CD14-positive monocyte (primary cell): ENCODE measurements around the gene ZDHHC7. TPM values are rescaled to one million over a fixed set of nuclear protein-coding genes. Genes with fewer than 3 reads are reported as not detected.

Source experiments
- DNase-seq, 3 donors: peaks; one replicate each; pipeline ENCODE4 v3.0.0-alpha.2; 2011 to 2022
- H2AFZ ChIP-seq: 2 replicates; pipeline ENCODE4 v1.6.0; 2012; ENCODE audit warnings: mild to moderate bottlenecking, low read depth, low read length, inconsistent platforms; ENCODE audit not compliant: insufficient read depth, poor library complexity, severe bottlenecking
- H3K27ac ChIP-seq, 2 donors: 1 replicate in 1 of 2; 2 replicates in 1 of 2; pipeline ENCODE4 v1.5.1; 2012 to 2013; ENCODE audit warnings: low read length in 2 of 2, control low read depth in 1 of 2, inconsistent platforms in 1 of 2, low read depth in 1 of 2, mild to moderate bottlenecking in 1 of 2
- H3K27me3 ChIP-seq, 2 donors: one replicate each; pipeline versions ENCODE4 v1.6.0 to v1.6.1; 2011 to 2013; ENCODE audit warnings: low read length in 2 of 2; ENCODE audit not compliant: control insufficient read depth in 2 of 2, insufficient read depth in 2 of 2
- H3K36me3 ChIP-seq, 2 donors: replicated peaks in 1 of 2; 1 replicate in 1 of 2; 2 replicates in 1 of 2; pipeline versions ENCODE4 v1.5.1 to v1.6.1; 2012 to 2013; ENCODE audit warnings: low read length in 2 of 2, control low read depth in 1 of 2, inconsistent platforms in 1 of 2, mild to moderate bottlenecking in 1 of 2; ENCODE audit not compliant: insufficient read depth in 2 of 2, control insufficient read depth in 1 of 2
- H3K4me1 ChIP-seq, 2 donors: 1 replicate in 1 of 2; 2 replicates in 1 of 2; pipeline versions ENCODE4 v1.5.1 to v1.6.1; 2012 to 2013; ENCODE audit warnings: low read length in 2 of 2, control low read depth in 1 of 2, inconsistent platforms in 1 of 2, mild to moderate bottlenecking in 1 of 2, moderate library complexity in 1 of 2; ENCODE audit not compliant: insufficient read depth in 2 of 2, control insufficient read depth in 1 of 2
- H3K4me2 ChIP-seq: replicated peaks from 2 replicates; pipeline ENCODE3; 2012; ENCODE audit warnings: low read length, moderate library complexity, mild to moderate bottlenecking; ENCODE audit not compliant: poor library complexity, severe bottlenecking; ENCODE audit errors: extremely low read depth
- H3K4me3 ChIP-seq, 3 experiments: fragments of 200-600 bp in 1 of 3; sonication (generic) in 1 of 3; replicated peaks in 1 of 3; 1 replicate in 2 of 3; 2 replicates in 1 of 3; pipeline ENCODE4 v1.5.1; 2011 to 2013; ENCODE audit warnings: low read length in 3 of 3, mild to moderate bottlenecking in 3 of 3, control low read depth in 2 of 3, low read depth in 2 of 3, inconsistent platforms in 1 of 3, moderate library complexity in 1 of 3
- H3K79me2 ChIP-seq: 2 replicates; pipeline ENCODE4 v1.6.0; 2012; ENCODE audit warnings: mild to moderate bottlenecking, control low read depth, inconsistent platforms, low read length, moderate library complexity; ENCODE audit not compliant: insufficient read depth
- H3K9ac ChIP-seq: 2 replicates; pipeline ENCODE4 v1.6.0; 2017; ENCODE audit warnings: low read length, mild to moderate bottlenecking; ENCODE audit not compliant: insufficient read depth, poor library complexity, severe bottlenecking
- H3K9me3 ChIP-seq, 2 donors: replicated peaks in 1 of 2; 1 replicate in 1 of 2; 2 replicates in 1 of 2; pipeline versions ENCODE4 v1.5.1 to v1.6.1; 2012 to 2013; ENCODE audit warnings: low read length in 2 of 2, control low read depth in 1 of 2; ENCODE audit not compliant: control insufficient read depth in 1 of 2, insufficient read depth in 1 of 2
- H4K20me1 ChIP-seq: 2 replicates; pipeline ENCODE4 v1.6.0; 2012; ENCODE audit warnings: mild to moderate bottlenecking, low read length, control low read depth, moderate library complexity; ENCODE audit not compliant: insufficient read depth
- H3K27ac Mint-ChIP-seq, 7 donors: one replicate each; pipeline ENCODE4 v1.8.0; 2020; ENCODE audit warnings: mild to moderate bottlenecking in 7 of 7, mixed read lengths in 7 of 7, moderate library complexity in 6 of 7, inconsistent platforms in 2 of 7
- H3K27me3 Mint-ChIP-seq, 3 donors: one replicate each; pipeline ENCODE4 v1.8.0; 2021 to 2022; ENCODE audit warnings: low read depth in 3 of 3, mild to moderate bottlenecking in 3 of 3, mixed read lengths in 3 of 3, moderate library complexity in 3 of 3, inconsistent platforms in 1 of 3
- H3K36me3 Mint-ChIP-seq, 2 donors: one replicate each; pipeline ENCODE4 v1.8.0; 2020; ENCODE audit warnings: mixed read lengths in 2 of 2, inconsistent platforms in 1 of 2, mild to moderate bottlenecking in 1 of 2
- H3K4me1 Mint-ChIP-seq: one replicate; pipeline ENCODE4 v1.8.0; 2020; ENCODE audit warnings: mild to moderate bottlenecking, mixed read lengths
- H3K4me3 Mint-ChIP-seq, 2 donors: one replicate each; pipeline ENCODE4 v1.8.0; 2020; ENCODE audit warnings: mild to moderate bottlenecking in 2 of 2, mixed read lengths in 2 of 2, moderate library complexity in 1 of 2
- H3K9me3 Mint-ChIP-seq, 7 donors: one replicate each; pipeline ENCODE4 v1.8.0; 2020 to 2022; ENCODE audit warnings: mixed read lengths in 7 of 7, mild to moderate bottlenecking in 6 of 7, moderate library complexity in 6 of 7, inconsistent platforms in 2 of 7
- WGBS: methylation state at CpG from one replicate; pipeline ENCODE4 v1.1.5; 2013; ENCODE audit warnings: missing lambda C conversion rate; ENCODE audit not compliant: insufficient coverage; 5-methylcytosine and 5-hydroxymethylcytosine counted together
- intact Hi-C, 2 donors: fragments of 100-400 bp; cut with micrococcal nuclease; formaldehyde crosslinking; loops; one replicate each; pipeline versions ENCODE4 v1.15.0 to v1.15.1; 2023
- polyA plus RNA-seq, 3 donors: library from polyadenylated mRNA; depleted of rRNA in 1 of 3; unstranded in 2 of 3; stranded (reverse) in 1 of 3; fragments of 300-500 nt in 2 of 3; fragments of >200 nt in 1 of 3; fragmentation: Illumina TruSeq in 2 of 3; gene quantifications; 1 replicate in 2 of 3; 2 replicates in 1 of 3; pipeline ENCODE4 v1.2.3, GENCODE V29; 2012 to 2021
- TF ChIP-seq, protein P1 (sequence below): fragments of 200-600 bp; IDR thresholded peaks from one replicate; pipeline ENCODE4 v1.8.0; 2022; ENCODE audit warnings: antibody characterized with exemption, mild to moderate bottlenecking

Gene ZDHHC7
- polyA plus RNA-seq, 3 donors, result 99.7 to 189 (median 129) TPM

DNA sequence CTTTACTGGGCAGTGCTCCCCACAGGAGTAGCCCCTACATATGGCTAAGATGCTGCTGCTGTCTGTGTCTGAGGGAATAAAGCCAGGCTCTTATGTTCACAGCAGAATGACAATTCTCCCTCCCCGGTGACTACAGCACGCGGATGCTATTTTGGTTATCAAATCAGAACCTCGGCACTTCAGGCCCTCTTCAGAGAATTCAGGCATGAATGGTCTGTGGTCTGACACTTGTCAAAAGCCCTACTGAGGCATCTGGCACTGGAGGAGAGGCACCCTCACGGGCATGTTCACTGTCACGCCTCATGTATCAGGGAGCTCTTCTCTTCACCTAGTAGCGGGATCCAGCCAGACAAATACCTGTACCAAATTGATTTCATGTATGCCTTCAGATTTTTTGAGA is 46.6 kb upstream of the ZDHHC7 start:
- Mint-ChIP-seq H3K9me3 (no peaks in the 10 kb centered on the region), H3K36me3 (peaks cover 42 to 68% of the 10 kb centered on the region in 2 donors), H3K4me1 (peaks cover 82% of the 10 kb centered on the region), H3K27ac (peak overlapping the region in 1 of 7 donors; percentile 13), H3K4me3 (no peak overlapping the region), H3K27me3 (peaks cover 0 to 3% (median 0%) of the 10 kb centered on the region in 3 donors)
- Histone ChIP-seq H3K27ac (no peak overlapping the region), H2AFZ (no peak overlapping the region), H3K4me1 (peaks cover 78 to 86% of the 10 kb centered on the region in 2 donors), H3K9ac (no peak overlapping the region), H3K27me3 (no peaks in the 10 kb centered on the region), H3K79me2 (peaks cover 79% of the 10 kb centered on the region), H3K4me3 (no peak overlapping the region), H3K4me2 (no peak overlapping the region), H3K9me3 (no peaks in the 10 kb centered on the region), H3K36me3 (peaks cover 35 to 37% of the 10 kb centered on the region in 2 donors), H4K20me1 (peaks cover 35% of the 10 kb centered on the region)
- intact Hi-C loops, result no loop called here
- WGBS, result 100% methylated on average over 4 of the region's 7 CpGs
- TF ChIP-seq, protein P1, sequence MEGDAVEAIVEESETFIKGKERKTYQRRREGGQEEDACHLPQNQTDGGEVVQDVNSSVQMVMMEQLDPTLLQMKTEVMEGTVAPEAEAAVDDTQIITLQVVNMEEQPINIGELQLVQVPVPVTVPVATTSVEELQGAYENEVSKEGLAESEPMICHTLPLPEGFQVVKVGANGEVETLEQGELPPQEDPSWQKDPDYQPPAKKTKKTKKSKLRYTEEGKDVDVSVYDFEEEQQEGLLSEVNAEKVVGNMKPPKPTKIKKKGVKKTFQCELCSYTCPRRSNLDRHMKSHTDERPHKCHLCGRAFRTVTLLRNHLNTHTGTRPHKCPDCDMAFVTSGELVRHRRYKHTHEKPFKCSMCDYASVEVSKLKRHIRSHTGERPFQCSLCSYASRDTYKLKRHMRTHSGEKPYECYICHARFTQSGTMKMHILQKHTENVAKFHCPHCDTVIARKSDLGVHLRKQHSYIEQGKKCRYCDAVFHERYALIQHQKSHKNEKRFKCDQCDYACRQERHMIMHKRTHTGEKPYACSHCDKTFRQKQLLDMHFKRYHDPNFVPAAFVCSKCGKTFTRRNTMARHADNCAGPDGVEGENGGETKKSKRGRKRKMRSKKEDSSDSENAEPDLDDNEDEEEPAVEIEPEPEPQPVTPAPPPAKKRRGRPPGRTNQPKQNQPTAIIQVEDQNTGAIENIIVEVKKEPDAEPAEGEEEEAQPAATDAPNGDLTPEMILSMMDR, result no peak
- DNase-seq, result no peak

DNA sequence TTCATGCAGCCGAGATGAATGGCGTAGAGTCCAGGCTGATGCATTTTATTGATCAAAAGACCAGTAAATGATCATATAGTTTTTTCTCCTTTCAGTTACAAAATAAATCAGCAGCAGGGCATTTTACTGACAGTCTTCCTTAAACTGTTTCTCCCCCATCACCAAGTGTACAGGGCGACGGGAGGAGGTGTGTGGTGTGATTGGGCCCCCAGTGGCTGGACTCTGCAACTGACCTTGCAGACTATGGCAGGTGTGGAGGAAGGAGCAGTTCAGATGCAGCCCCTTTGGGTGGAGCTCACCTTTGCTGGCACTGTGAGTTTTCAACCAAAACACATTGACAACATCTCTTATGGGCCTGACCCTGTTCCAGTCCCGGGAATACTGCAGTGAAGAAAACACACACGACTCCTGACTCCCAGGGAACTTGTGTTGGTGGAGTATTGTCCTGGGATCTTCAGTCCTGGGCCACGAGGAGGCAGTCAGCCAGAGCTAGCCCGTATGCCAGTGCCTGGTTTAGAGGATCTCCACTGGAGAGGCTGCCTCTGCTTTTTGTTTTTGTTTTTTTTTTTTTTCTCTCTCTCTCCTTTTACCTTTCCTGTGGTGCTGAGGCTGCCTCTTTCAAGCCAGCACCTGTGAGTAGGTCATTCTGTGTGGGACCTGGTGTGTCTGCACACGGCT is 46.0 kb upstream of the ZDHHC7 start:
- intact Hi-C loops, result no loop called here
- no peak for DNase-seq
- Mint-ChIP-seq H3K27ac (peak overlapping the region in 4 of 7 donors; percentile 47 to 100 (median 62)), H3K4me3 (no peak overlapping the region), H3K4me1 (peaks cover 79% of the 10 kb centered on the region), H3K36me3 (peaks cover 45 to 66% of the 10 kb centered on the region in 2 donors), H3K27me3 (peaks cover 0 to 3% (median 0%) of the 10 kb centered on the region in 3 donors), H3K9me3 (no peaks in the 10 kb centered on the region)
- Histone ChIP-seq H4K20me1 (peaks cover 38% of the 10 kb centered on the region), H3K27me3 (no peaks in the 10 kb centered on the region), H3K4me3 (no peak overlapping the region), H3K4me1 (peaks cover 72 to 83% of the 10 kb centered on the region in 2 donors), H3K36me3 (peaks cover 35 to 42% of the 10 kb centered on the region in 2 donors), H3K27ac (peak overlapping the region in 1 of 2 donors; percentile 88), H3K9ac (no peak overlapping the region), H3K79me2 (peaks cover 79% of the 10 kb centered on the region), H2AFZ (no peak overlapping the region), H3K9me3 (no peaks in the 10 kb centered on the region), H3K4me2 (no peak overlapping the region)
- TF ChIP-seq, protein P1, result no peak
- WGBS, result 100% methylated on average over 3 of the region's 9 CpGs
